WTC11 (cell line): ENCODE measurements around the gene SLC25A22.

Experiments used
- CREB1 ChIP-seq: sonication (generic); formaldehyde crosslinking; IDR thresholded peaks from 2 replicates; pipeline ENCODE4 v1.8.0; 2023; ENCODE audit warnings: mild to moderate bottlenecking, missing genetic modification reagents
- FOXP1 ChIP-seq: sonication (generic); formaldehyde crosslinking; IDR thresholded peaks from 2 replicates; pipeline ENCODE4 v1.8.0; 2022; ENCODE audit warnings: missing genetic modification reagents, mild to moderate bottlenecking, moderate library complexity, borderline replicate concordance
- GTF2I ChIP-seq: fragments of 250-450 bp; sonication (Bioruptor Pico); conservative IDR thresholded peaks from 2 replicates; pipeline ENCODE4 v1.4.0; 2021; ENCODE audit warnings: mild to moderate bottlenecking
- JUN ChIP-seq: sonication (generic); formaldehyde crosslinking; IDR thresholded peaks from 2 replicates; pipeline ENCODE4 v1.8.0; 2023; ENCODE audit warnings: mild to moderate bottlenecking, missing genetic modification reagents
- NR3C1 ChIP-seq: sonication (generic); formaldehyde crosslinking; conservative IDR thresholded peaks from 2 replicates; pipeline ENCODE4 v1.8.1; 2023; ENCODE audit warnings: low read depth, mild to moderate bottlenecking, missing genetic modification reagents
- OVOL2 ChIP-seq: fragments of 250-450 bp; sonication (Bioruptor Pico); IDR thresholded peaks from 2 replicates; pipeline ENCODE4 v1.9.0; 2021; ENCODE audit warnings: mild to moderate bottlenecking, borderline replicate concordance
- TEAD4 ChIP-seq: sonication (generic); formaldehyde crosslinking; IDR thresholded peaks from 2 replicates; pipeline ENCODE4 v1.8.0; 2022; ENCODE audit warnings: mild to moderate bottlenecking, missing genetic modification reagents
- TP53 ChIP-seq: sonication (generic); formaldehyde crosslinking; IDR thresholded peaks from 2 replicates; pipeline ENCODE4 v1.8.1; 2023; ENCODE audit warnings: mild to moderate bottlenecking, missing genetic modification reagents
- ZBTB21 ChIP-seq: sonication (generic); formaldehyde crosslinking; IDR thresholded peaks from 2 replicates; pipeline ENCODE4 v1.8.1; 2023; ENCODE audit warnings: mild to moderate bottlenecking, missing genetic modification reagents, borderline replicate concordance
- TF ChIP-seq, protein P1 (sequence below): fragments of 200-600 bp; IDR thresholded peaks from 2 replicates; pipeline ENCODE4 v1.8.0; 2022; ENCODE audit warnings: antibody characterized with exemption
- TF ChIP-seq, protein P2 (sequence below): sonication (generic); formaldehyde crosslinking; IDR thresholded peaks from 2 replicates; pipeline ENCODE4 v1.8.0; 2022; ENCODE audit warnings: missing genetic modification reagents

DNA sequence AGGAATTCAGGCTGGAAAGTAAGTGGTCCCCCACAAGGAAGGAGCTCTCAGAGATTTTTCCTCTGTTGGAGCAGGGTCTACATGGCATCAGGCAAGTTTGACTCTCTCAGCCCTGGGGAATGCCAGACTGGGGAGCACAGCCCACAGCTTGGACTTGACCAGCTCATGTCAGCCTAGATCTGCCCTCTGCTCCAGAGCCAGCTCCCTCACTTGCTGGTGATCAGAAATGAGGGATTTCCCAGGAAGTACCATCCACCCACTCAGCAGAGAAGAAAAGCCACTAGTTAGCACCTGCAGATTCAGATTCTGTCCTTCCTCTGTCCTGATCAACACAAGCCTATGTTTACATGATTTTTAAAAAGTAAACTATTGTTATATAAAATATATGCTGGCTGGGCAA is 37.8 kb downstream of the SLC25A22 start:
- TF ChIP-seq CREB1 (CRISPR knock-in tag) (no peak), FOXP1 (CRISPR knock-in tag) (no peak), TP53 (CRISPR knock-in tag) (no peak), JUN (CRISPR knock-in tag) (no peak), GTF2I (CRISPR knock-in tag) (no peak), OVOL2 (CRISPR knock-in tag) (no peak), ZBTB21 (CRISPR knock-in tag) (no peak), NR3C1 (no peak), TEAD4 (CRISPR knock-in tag) (no peak)
- TF ChIP-seq, protein P1, sequence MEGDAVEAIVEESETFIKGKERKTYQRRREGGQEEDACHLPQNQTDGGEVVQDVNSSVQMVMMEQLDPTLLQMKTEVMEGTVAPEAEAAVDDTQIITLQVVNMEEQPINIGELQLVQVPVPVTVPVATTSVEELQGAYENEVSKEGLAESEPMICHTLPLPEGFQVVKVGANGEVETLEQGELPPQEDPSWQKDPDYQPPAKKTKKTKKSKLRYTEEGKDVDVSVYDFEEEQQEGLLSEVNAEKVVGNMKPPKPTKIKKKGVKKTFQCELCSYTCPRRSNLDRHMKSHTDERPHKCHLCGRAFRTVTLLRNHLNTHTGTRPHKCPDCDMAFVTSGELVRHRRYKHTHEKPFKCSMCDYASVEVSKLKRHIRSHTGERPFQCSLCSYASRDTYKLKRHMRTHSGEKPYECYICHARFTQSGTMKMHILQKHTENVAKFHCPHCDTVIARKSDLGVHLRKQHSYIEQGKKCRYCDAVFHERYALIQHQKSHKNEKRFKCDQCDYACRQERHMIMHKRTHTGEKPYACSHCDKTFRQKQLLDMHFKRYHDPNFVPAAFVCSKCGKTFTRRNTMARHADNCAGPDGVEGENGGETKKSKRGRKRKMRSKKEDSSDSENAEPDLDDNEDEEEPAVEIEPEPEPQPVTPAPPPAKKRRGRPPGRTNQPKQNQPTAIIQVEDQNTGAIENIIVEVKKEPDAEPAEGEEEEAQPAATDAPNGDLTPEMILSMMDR: no peak
- TF ChIP-seq, protein P2, sequence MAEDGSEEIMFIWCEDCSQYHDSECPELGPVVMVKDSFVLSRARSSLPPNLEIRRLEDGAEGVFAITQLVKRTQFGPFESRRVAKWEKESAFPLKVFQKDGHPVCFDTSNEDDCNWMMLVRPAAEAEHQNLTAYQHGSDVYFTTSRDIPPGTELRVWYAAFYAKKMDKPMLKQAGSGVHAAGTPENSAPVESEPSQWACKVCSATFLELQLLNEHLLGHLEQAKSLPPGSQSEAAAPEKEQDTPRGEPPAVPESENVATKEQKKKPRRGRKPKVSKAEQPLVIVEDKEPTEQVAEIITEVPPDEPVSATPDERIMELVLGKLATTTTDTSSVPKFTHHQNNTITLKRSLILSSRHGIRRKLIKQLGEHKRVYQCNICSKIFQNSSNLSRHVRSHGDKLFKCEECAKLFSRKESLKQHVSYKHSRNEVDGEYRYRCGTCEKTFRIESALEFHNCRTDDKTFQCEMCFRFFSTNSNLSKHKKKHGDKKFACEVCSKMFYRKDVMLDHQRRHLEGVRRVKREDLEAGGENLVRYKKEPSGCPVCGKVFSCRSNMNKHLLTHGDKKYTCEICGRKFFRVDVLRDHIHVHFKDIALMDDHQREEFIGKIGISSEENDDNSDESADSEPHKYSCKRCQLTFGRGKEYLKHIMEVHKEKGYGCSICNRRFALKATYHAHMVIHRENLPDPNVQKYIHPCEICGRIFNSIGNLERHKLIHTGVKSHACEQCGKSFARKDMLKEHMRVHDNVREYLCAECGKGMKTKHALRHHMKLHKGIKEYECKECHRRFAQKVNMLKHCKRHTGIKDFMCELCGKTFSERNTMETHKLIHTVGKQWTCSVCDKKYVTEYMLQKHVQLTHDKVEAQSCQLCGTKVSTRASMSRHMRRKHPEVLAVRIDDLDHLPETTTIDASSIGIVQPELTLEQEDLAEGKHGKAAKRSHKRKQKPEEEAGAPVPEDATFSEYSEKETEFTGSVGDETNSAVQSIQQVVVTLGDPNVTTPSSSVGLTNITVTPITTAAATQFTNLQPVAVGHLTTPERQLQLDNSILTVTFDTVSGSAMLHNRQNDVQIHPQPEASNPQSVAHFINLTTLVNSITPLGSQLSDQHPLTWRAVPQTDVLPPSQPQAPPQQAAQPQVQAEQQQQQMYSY: no peak
